Activated CD4-positive, CD25-positive, alpha-beta regulatory T cell treated with anti-CD3 and anti-CD28 coated beads, Interleukin-2, amount 50 U/mL, for 16 hours (primary cell): ENCODE measurements around the gene IRAG1.

Experiments
- DNase-seq: peaks from one replicate; pipeline ENCODE4 v3.0.0-alpha.2; 2020; ENCODE audit warnings: low read depth, low spot score

IRAG1 gene, protein sequence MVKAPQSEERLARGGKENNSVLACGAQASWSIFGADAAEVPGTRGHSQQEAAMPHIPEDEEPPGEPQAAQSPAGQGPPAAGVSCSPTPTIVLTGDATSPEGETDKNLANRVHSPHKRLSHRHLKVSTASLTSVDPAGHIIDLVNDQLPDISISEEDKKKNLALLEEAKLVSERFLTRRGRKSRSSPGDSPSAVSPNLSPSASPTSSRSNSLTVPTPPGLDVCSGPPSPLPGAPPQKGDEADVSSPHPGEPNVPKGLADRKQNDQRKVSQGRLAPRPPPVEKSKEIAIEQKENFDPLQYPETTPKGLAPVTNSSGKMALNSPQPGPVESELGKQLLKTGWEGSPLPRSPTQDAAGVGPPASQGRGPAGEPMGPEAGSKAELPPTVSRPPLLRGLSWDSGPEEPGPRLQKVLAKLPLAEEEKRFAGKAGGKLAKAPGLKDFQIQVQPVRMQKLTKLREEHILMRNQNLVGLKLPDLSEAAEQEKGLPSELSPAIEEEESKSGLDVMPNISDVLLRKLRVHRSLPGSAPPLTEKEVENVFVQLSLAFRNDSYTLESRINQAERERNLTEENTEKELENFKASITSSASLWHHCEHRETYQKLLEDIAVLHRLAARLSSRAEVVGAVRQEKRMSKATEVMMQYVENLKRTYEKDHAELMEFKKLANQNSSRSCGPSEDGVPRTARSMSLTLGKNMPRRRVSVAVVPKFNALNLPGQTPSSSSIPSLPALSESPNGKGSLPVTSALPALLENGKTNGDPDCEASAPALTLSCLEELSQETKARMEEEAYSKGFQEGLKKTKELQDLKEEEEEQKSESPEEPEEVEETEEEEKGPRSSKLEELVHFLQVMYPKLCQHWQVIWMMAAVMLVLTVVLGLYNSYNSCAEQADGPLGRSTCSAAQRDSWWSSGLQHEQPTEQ

GRCh38 chr11:10693509-10694081, at the start of gene IRAG1:
Gene IRAG1 (minus strand): TSS chr11:10693755. CDS start chr11:10693602, 153 bp downstream.
- no peak for DNase-seq

GRCh38 chr11:10742460-10743208, 49.1 kb upstream of the IRAG1 start:
- no peak for DNase-seq

DNA sequence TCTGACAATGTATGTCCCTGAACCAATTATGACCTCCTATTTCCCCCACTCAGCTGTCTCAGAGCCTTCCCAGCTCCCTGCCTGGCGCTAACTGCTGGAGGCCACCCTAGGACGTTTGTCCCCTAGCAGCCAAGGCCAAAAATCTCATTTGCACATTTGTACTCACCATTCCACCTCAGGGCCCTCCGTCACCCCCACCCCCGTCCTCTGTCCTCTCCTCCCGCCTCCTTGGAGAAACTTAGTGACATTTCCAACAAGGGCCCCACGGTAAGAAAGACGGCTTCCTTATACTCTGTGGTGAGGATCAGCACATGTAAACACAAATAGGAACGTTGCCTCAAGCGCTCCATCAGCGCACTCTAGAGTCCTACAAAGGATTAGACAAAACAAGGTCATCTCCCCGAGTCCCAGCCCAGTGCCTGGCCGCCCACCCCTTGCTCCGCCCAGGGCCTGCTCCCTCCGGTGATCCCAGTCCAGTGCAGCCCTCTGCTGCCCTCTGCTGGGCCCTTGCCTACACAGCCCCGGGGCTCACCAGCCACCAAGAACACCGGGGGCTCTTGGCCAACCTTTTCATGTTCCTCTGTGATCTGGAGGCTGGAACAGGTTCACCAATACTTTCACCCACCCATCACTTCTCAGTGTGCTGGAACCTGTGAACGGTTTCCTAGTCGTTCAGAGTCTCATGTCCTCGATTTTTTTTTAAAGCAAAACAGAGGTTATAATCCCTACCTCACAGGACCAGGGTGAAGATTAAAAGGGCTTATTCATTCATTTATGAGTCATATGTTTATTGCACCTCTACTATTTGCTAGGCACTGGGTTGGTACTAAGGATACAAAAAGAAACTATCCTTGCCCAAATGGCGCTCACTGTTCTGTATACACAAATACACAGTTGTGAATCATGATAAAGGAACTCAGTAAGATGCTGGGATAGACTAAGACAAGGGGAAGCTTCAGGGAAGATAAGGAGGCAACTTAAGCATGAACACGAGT, 42.2 kb upstream of the IRAG1 start:
- peak; percentile 66 for DNase-seq

DNA sequence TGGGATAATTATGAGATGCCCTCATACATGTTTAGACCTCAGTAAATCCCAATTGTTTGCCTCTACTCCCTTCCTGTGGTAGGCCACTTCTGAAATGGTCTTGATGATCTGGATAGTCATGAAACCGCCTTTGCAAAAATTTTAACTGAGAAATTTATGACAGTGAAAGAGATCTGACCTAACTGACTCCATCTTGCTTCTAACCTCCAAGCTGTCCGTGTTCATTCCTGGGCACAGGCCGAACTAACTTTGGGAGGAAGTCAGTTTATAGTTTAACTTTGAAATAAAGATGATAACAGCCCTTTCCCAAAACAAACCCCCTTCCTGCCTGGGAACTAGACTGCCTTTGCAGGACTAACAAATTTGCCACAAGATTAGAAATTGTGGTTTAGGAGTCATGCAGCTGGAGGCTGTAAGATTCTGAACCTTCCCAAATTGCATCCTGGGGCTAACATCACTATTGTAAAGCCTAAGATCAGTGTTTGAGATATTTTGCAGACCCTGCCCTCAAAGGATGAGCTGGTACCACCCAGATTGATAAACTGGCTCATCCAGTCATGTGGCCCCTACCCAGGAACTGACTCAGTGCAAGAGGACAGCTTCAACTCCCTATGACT, 37.6 kb upstream of the IRAG1 start:
- no peak for DNase-seq

DNA sequence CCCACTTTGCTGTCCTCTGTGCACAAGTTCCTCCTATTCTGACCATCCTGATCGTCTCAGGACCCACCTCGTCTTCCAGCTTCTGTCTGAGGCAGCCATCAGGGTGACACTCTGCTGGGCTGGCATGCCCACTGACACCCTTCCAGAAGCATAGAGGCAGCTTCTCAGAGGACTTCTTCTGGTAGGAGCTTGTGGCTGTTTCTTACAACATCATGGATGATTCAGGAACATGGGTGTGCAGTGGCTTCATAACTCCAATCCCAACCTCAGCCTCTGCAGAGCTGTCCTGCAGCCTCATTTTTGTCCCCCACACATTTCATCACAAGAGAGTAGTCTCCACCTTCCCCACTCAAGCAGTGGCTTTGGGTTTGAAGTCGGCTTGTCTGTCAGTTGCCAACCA, 36.6 kb upstream of the IRAG1 start:
- DNase-seq = no peak

GRCh38 chr11:10728789-10729472, 35.4 kb upstream of the IRAG1 start:
- no peak for DNase-seq

- DNase-seq = no peak
Measured at GRCh38 chr11:10728154-10728553, 34.6 kb upstream of the IRAG1 start.

DNA sequence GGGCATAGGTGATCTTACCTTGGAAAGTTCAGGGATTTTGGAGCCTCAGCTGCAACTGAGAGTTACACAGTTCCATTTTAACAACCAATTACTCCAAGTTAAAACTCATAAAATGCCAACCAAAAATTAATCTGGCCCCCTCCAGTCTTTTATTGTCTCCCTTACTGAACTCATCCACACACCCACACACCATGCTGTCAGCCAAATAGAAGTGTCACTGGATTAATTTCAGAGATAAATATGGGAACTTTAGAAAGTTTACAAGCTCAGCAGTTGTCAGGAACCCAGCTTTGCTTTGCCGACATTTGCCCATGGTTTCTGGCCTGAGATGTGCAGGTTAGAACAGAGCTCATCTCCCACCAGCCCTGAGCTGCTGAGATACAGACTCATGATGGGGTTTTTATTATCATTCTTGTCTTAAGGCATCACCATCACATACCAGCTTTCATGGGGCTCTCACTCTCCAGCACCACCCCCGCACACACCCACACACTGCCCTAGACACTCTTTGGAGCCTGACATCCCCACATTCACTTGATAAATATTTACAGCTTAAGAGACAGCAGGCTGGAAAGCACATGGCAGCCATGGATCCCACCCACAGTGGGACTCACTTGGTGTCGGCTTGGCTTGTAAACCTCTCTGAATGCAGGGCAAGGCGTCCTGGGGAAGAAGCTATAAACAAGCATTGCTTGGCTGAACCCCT, 33.7 kb upstream of the IRAG1 start:
- DNase-seq = no peak

DNA sequence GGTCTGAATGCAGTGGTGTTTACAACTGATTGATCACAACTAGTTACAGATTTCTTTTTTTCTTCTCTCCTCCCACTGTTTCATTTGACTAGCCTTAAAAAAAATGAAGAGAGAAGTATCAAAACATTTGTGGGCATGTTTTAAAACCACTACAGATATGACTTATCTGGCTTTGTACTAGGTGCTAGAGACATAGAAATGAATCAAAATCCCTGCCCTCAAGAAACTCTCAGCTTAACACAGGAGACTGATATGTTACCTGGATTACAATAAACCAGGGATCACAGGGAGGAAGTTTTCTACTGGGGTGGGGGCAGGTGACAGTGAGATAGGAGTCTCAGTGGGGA, 32.3 kb upstream of the IRAG1 start:
- no peak for DNase-seq

- DNase-seq = no peak
Measured at GRCh38 chr11:10725114-10725906, 31.8 kb upstream of the IRAG1 start.

- no peak for DNase-seq
Measured at GRCh38 chr11:10722307-10722706, 28.8 kb upstream of the IRAG1 start.

DNA sequence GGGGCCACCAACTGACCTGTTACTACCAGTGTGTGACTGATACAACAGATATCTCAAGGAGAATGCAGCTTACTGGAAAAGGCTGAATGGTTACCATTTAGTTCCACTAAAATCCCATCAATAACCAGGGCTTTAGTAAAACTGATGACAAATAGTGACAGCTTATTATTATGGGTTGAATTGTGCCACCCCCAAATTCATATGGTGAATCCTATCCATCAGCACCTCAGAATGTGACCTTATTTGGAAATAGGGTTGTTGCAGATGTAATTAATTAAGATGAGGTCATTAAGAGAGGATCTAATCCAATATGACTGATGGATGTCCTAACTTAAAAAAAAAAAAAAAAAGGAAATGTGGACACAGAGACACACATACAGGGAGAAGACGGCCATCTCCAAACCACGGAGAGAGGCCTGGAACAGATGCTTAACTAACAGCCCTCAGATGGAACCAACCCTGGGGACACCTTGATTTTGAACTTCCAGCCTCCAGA, 27.4 kb upstream of the IRAG1 start:
- no peak for DNase-seq

DNA sequence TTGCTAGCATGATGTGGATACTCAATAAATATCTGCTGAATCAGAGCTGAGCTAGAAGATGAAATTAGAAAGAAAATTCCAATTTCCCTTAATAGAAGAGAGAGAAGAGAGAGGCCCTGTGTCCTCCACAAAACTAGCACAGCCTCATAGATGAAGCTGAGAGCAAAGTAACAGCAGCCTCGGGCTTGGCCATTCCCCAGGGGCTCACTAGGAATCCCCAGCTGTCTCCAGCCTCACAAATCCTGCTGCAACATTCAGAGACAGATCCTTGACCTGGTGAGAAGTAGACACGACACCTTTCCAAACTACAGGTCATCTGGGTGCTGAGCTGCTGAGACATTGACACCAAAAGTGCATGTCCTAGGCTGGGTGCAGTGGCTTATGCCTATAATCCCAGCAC, 26.1 kb upstream of the IRAG1 start:
- DNase-seq = no peak

DNA sequence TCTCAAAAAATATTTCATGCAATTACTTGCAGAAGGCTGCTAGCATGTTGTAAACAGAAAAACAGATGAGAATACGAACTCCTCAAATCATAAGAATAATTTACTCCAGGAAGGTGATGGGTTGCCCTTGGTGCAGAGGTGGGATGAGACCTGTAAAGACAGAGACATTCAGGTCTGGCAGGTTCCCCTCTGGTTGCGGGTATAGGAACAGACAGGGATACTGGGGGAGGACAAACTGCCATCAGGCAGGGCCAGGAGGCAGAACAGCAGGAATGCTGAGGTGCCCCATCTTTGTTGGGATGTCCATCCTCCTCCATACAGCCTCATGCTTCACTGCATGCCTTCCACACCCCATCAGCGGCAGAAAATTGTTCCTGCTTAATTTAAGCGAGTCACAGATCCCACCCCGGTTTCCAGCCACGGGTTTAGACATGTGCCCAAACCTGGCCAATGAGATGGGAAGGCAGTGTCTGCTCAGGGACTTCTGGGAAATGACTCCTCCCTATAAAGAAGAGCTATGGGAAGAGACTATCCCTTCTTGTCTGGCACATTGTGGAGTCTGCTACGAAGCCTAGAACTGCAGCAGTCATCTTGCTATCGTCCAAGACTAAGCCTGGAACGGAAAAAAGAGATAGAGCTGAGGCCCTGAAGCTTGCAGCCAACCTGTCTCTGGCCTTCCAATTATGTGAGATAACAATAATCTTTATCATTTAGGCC, 23.1 kb upstream of the IRAG1 start:
- no peak for DNase-seq

- DNase-seq = no peak
Measured at GRCh38 chr11:10716122-10716521, 22.6 kb upstream of the IRAG1 start.

DNA sequence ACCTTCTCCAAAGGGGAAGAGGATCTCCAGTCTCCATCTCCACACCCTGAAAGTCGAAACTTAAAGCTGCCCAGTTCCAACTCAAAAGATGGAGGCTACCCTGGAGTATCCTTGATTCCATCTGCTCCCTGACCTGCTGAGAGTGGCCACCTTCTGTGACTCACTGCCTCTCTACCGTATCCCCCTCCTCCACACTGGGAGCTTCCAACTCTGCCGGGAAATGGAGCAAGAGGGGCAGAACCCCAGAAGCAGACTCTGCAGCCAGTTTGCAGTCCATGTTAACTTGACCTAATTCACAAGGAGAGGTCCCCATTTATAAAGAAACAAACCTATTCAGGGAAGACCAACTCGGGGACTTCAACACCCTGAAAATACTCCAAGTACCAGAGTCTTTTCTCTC, 22.0 kb upstream of the IRAG1 start:
- DNase-seq = no peak
